OCI-LY3 (cell line): ENCODE results near the gene TRIP4.

Experiments used
- H2AFZ ChIP-seq: fragments of 200-600, 300-600 bp; shearing (Covaris generic); 2 replicates; pipeline ENCODE4 v1.6.0; 2014; ENCODE audit warnings: antibody characterized with exemption, low read depth, low read length
- H3K27ac ChIP-seq: fragments of 200-600, 300-600 bp; sonication (generic); 2 replicates; pipeline ENCODE4 v1.5.1; 2014; ENCODE audit warnings: mild to moderate bottlenecking, low read length, moderate library complexity, mixed read lengths
- H3K27me3 ChIP-seq: fragments of 200-600, 300-600 bp; sonication (generic); 2 replicates; pipeline ENCODE4 v1.6.1; 2014; ENCODE audit warnings: low read depth, low read length, mixed read lengths
- H3K36me3 ChIP-seq: fragments of 200-600, 300-600 bp; sonication (generic); replicated peaks from 2 replicates; pipeline ENCODE3; 2014; ENCODE audit warnings: low read depth, low read length, mixed read lengths
- H3K4me1 ChIP-seq: fragments of 300-600, 200-600 bp; sonication (generic); 2 replicates; pipeline ENCODE4 v1.6.1; 2014; ENCODE audit warnings: low read length, mixed read lengths
- H3K4me2 ChIP-seq: fragments of 200-600, 300-600 bp; sonication (generic); 2 replicates; pipeline ENCODE4 v1.6.1; 2014; ENCODE audit warnings: low read length, mixed read lengths
- H3K4me3 ChIP-seq: fragments of 300-600, 200-600 bp; sonication (generic); 2 replicates; pipeline ENCODE4 v1.5.1; 2014; ENCODE audit warnings: antibody characterized with exemption, mild to moderate bottlenecking, low read length, moderate library complexity
- H3K79me2 ChIP-seq: fragments of 300-600, 200-600 bp; shearing (Covaris generic); 2 replicates; pipeline ENCODE4 v1.6.1; 2014; ENCODE audit warnings: mild to moderate bottlenecking, low read length, mixed read lengths
- H3K9ac ChIP-seq: fragments of 300-600, 200-600 bp; shearing (Covaris generic); 2 replicates; pipeline ENCODE4 v1.6.0; 2014; ENCODE audit warnings: mild to moderate bottlenecking, low read length, moderate library complexity
- H3K9me3 ChIP-seq: fragments of 200-600, 300-600 bp; shearing (Covaris generic); 2 replicates; pipeline ENCODE4 v1.6.1; 2014; ENCODE audit warnings: low read length, mixed read lengths; ENCODE audit not compliant: insufficient read depth
- H4K20me1 ChIP-seq: fragments of 200-600, 300-600 bp; sonication (generic); 2 replicates; pipeline ENCODE4 v1.6.1; 2016; ENCODE audit warnings: low read length, mixed read lengths; ENCODE audit not compliant: insufficient read depth
- CTCF ChIP-seq: fragments of 200-600, 300-600 bp; sonication (generic); IDR thresholded peaks from 2 replicates; pipeline ENCODE4 v1.5.1; 2014; ENCODE audit warnings: antibody characterized with exemption, low read length, low read depth
- EZH2phosphoT487 ChIP-seq: fragments of 200-600 bp; shearing (Covaris generic); IDR thresholded peaks from 2 replicates; pipeline ENCODE4 v1.6.1; 2018; ENCODE audit warnings: antibody characterized with exemption, mixed run types, low read depth

TRIP4 gene

GRCh38 chr15:64429448-64429847 lies 41.8 kb downstream of the TRIP4 start:
- H2AFZ ChIP-seq = no peak overlapping the region
- H3K9ac ChIP-seq = no peak overlapping the region
- no peak overlapping the region for H3K27ac ChIP-seq

GRCh38 chr15:64430000-64430735 lies 42.5 kb downstream of the TRIP4 start:
- Histone ChIP-seq H4K20me1 (no peaks in the 10 kb centered on the region), H3K9ac (no peak overlapping the region), H3K4me2 (no peak overlapping the region), H2AFZ (no peak overlapping the region), H3K4me1 (no peaks in the 10 kb centered on the region), H3K36me3 (peaks cover 6% of the 10 kb centered on the region), H3K27me3 (no peaks in the 10 kb centered on the region), H3K9me3 (no peaks in the 10 kb centered on the region), H3K4me3 (no peak overlapping the region), H3K79me2 (no peaks in the 10 kb centered on the region), H3K27ac (no peak overlapping the region)
- TF ChIP-seq EZH2phosphoT487 = no peak
- no peak for TF ChIP-seq CTCF

More at GRCh38 chr15:64429448-64429847, 41.8 kb downstream of the TRIP4 start:
- H3K79me2 ChIP-seq = no peaks in the 10 kb centered on the region
- TF ChIP-seq CTCF (no peak), EZH2phosphoT487 (no peak)
- no peaks in the 10 kb centered on the region for H3K27me3 ChIP-seq
- H4K20me1 ChIP-seq = no peaks in the 10 kb centered on the region
- no peaks in the 10 kb centered on the region for H3K9me3 ChIP-seq
- peaks cover 10% of the 10 kb centered on the region for H3K36me3 ChIP-seq
- H3K4me1 ChIP-seq = peaks cover under 1% of the 10 kb centered on the region
- no peak overlapping the region for H3K4me3 ChIP-seq
- no peak overlapping the region for H3K4me2 ChIP-seq

GRCh38 chr15:64437982-64438381 lies 50.3 kb downstream of the TRIP4 start:
- no peaks in the 10 kb centered on the region for H3K27me3 ChIP-seq
- H4K20me1 ChIP-seq = no peaks in the 10 kb centered on the region
- no peaks in the 10 kb centered on the region for H3K36me3 ChIP-seq
- peaks cover 2% of the 10 kb centered on the region for H3K4me1 ChIP-seq
- H2AFZ ChIP-seq = no peak overlapping the region
- H3K4me3 ChIP-seq = no peak overlapping the region
- H3K79me2 ChIP-seq = no peaks in the 10 kb centered on the region
- no peak overlapping the region for H3K27ac ChIP-seq
- TF ChIP-seq EZH2phosphoT487 = no peak
- no peak for TF ChIP-seq CTCF
- H3K9me3 ChIP-seq = no peaks in the 10 kb centered on the region
- no peak overlapping the region for H3K4me2 ChIP-seq
- H3K9ac ChIP-seq = no peak overlapping the region

GRCh38 chr15:64438653-64439447 lies 51.2 kb downstream of the TRIP4 start:
- Histone ChIP-seq H3K4me2 (no peak overlapping the region), H2AFZ (no peak overlapping the region)

More at GRCh38 chr15:64438653-64439447, 51.2 kb downstream of the TRIP4 start:
- Histone ChIP-seq H3K9ac (no peak overlapping the region), H3K36me3 (no peaks in the 10 kb centered on the region), H3K27me3 (no peaks in the 10 kb centered on the region), H3K79me2 (no peaks in the 10 kb centered on the region), H3K4me3 (no peak overlapping the region), H3K4me1 (peaks cover 11% of the 10 kb centered on the region), H3K9me3 (no peaks in the 10 kb centered on the region), H3K27ac (no peak overlapping the region), H4K20me1 (0 out of 2 replicates have a peak, but pooled peaks cover under 1% of the 10 kb centered on the region)
- TF ChIP-seq CTCF (no peak), EZH2phosphoT487 (no peak)
